ENCODE data around the gene GNL3L.
"Not testable (repeated sequence)": the region's sequence is repeated elsewhere in the genome, so short reads cannot be mapped to it uniquely, and the experiment has no call there.

The GNL3L gene

DNA sequence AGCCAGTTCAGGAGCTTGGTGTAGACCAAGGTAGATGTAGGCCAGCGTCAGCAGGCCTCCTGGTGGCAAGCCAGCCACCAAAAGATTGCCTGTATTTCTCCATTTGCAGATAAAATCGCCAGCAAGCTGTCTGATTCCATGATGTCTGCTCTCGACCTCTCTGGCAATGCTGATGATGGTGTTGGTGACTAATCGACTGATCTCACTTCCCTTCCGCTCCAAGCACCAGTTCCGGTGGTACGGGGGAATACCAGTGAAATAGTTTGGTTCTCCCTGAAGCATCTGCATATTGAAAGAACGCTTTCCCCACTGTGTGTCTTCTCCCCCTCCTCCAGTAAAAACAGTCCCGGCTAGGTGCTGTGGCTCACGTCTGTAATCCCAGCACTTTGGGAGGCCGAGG is 30.4 kb downstream of the GNL3L start:
- no peak for DNase-seq

DNA sequence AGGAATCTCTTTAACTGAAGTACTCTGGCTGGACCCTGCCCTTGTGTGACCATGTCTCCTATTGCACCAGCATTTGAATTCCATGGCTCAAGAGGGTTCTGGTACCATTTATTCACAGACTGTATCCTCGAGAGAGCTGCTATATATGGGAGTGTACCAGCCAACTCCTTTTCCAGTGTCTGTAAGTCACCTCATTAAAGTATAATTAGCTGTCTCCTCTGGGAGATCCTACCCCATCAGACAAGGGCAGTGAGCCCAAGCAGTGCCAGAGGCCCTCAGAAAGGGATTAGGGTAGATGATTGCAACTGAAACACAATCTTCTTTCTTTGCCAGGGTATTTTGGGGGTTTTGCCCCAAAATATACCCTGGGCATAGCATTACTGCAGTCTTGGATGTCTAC is 31.6 kb downstream of the GNL3L start:
- no peak for DNase-seq

DNA sequence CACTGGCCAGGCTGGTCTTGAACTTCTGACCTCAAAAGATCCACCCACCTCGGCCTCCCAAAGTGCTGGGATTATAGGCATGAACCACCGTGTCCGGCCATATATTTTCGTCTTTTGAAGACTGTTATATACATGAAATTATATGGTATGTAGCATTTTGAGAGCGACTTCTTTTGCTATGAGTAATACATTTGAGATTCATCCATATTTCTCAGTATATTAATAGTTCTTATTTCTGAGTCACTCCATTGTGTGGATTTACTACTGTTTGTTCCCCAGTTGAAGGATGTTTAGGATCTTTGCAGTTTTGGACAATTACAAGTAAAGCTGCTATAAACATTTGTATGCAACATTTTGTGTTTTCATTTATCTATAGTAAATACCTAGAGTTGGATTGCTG is 34.9 kb downstream of the GNL3L start:
- DNase-seq, result no peak

DNA sequence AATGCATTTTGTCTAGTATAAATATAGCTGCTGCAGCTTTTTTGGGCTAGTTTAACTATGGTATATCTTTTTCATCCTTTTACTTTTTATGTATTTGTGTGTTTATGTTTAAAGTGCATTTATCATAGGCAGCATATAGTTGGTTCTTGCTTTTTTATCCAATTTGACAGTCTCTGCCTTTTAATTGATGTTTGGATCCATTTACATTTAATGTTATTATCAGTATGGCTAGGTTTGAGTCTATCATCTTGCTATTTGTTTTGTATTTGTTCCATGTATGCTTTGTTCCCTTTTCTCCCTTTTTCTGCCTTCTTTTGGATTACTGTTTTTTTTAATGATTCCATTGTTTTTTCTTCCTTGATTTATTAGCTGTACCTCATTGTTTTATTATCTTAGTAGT is 40.3 kb downstream of the GNL3L start:
- no peak for DNase-seq

DNA sequence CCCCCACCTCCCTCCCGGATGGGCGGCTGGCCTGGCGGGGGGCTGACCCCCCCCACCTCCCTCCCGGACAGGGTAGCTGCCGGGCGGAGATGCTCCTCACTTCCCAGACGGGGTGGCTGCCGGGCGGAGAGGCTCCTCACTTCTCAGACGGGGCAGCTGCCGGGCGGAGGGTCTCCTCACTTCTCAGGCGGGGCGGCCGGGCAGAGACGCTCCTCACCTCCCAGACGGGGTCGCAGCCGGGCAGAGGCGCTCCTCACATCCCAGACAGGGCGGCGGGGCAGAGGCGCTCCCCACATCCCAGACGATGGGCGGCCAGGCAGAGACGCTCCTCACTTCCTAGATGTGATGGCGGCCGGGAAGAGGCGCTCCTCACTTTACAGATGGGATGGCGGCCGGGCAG is 42.6 kb downstream of the GNL3L start:
- not testable (repeated sequence) for DNase-seq

DNA sequence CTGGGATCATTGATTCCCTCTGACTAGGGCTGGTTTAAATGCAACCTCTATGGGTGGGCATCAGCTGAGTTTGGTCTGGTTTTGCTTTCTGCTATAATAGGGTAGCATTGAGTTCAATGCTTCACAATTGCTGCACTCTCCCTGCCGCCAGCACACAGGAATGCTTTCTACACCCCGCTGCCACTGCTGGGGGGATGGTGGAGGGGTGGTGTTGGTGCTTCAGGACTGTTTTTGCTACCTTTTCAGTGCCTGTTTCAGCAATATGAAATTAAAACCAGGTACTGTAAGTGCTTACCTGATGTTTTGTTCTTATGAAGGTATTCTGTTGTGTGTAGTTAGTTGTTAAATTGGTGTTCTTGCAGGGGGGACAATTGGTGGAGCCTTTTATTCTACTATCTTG is 67.7 kb downstream of the GNL3L start:
- DNase-seq, result no peak

DNA sequence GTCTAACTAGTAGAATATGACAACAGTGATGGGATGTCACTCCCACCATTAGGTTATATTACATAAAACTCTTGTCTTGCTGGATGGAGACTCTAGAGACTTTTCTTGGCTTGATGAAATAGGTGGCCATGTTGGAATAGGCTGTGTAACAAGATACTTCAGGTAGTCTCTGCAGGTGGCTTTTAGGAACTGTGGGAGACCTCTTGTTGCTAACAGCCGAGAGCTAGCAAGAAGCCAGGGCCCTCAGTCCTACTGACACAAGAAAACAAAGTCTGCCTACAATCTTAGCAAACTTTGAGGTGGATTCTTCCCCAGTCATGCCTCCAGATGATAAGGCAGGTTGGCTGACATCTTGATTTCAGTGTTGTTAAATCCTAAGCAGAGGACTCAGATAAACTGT is 72.5 kb downstream of the GNL3L start:
- DNase-seq, result no peak
